A549 (cell line): ENCODE measurements around the gene GMDS. TPM values are rescaled to one million over a fixed set of nuclear protein-coding genes. Genes with fewer than 3 reads are reported as not detected.

Experiments
- ATAC-seq, 2 experiments: fragments of 200-7000 bp in 1 of 2; fragments of >200 bp in 1 of 2; cut with Nextera tagmentation in 1 of 2; cut with Tn5 transposase in 1 of 2; 3 replicates each; pipeline versions ENCODE4 v1.8.0 to v1.9.1; 2018 to 2020; ENCODE audit warnings: mild to moderate bottlenecking in 1 of 2, moderate library complexity in 1 of 2
- CTCF ChIA-PET: fragments of 300-600 bp; sonication (Branson Sonifier 250); formaldehyde crosslinking; extraction: SDS; loops from one replicate; lab custom pipeline; 2021; ENCODE audit warnings: antibody characterized with exemption, inconsistent platforms; lab: Yijun Ruan, JAX
- POLR2A ChIA-PET: fragments of 350-600 bp; formaldehyde crosslinking; extraction: SDS; loops from one replicate; lab custom pipeline; 2021; ENCODE audit warnings: antibody characterized with exemption, inconsistent platforms; lab: Yijun Ruan, JAX
- DNase-seq, 2 experiments: peaks; one replicate each; pipeline versions ENCODE4 v3.0.0 to v3.0.0-alpha.2; 2011 to 2016; ENCODE audit warnings: low read depth in 1 of 2, low spot score in 1 of 2
- FAIRE-seq: peaks from 2 replicates; lab custom pipeline; 2011; peaks lifted over from hg19 to GRCh38; lab: Jason Lieb, UNC
- H3K27ac ChIP-seq, 2 experiments: fragments of >200 bp; sonication (Bioruptor Twin); formaldehyde crosslinking; 3 replicates each; pipeline ENCODE4 v1.5.1; 2016 to 2017
- H3K4me1 ChIP-seq: fragments of >200 bp; sonication (Bioruptor Twin); formaldehyde crosslinking; 3 replicates; pipeline ENCODE4 v1.6.1; 2016
- H3K4me2 ChIP-seq: fragments of >200 bp; sonication (Bioruptor Twin); formaldehyde crosslinking; 3 replicates; pipeline ENCODE4 v1.6.1; 2016
- H3K4me3 ChIP-seq: fragments of >200 bp; sonication (Bioruptor Twin); formaldehyde crosslinking; 3 replicates; pipeline ENCODE4 v1.5.1; 2016
- H3K9me3 ChIP-seq: fragments of >200 bp; sonication (Bioruptor Twin); formaldehyde crosslinking; 3 replicates; pipeline ENCODE4 v1.6.1; 2016
- CBX2 ChIP-seq: fragments of 200-600 bp; sonication (generic); IDR thresholded peaks from 2 replicates; pipeline ENCODE4 v1.6.1; 2016; ENCODE audit warnings: low read depth, mild to moderate bottlenecking, borderline replicate concordance
- CHD2 ChIP-seq: fragments of 150-350 bp; IDR thresholded peaks from 2 replicates; pipeline ENCODE4 v1.6.1; 2014; ENCODE audit warnings: low read length; ENCODE audit not compliant: partially characterized antibody
- EHF ChIP-seq: fragments of 250-450 bp; sonication (Bioruptor Pico); IDR thresholded peaks from 2 replicates; pipeline ENCODE4 v1.5.0; 2020; ENCODE audit warnings: mild to moderate bottlenecking
- EHMT2 ChIP-seq: fragments of 200-600 bp; sonication (generic); IDR thresholded peaks from 2 replicates; pipeline ENCODE4 v1.6.1; 2016; ENCODE audit warnings: antibody characterized with exemption, low read depth, mild to moderate bottlenecking, moderate library complexity
- FOXS1 ChIP-seq: fragments of 250-450 bp; sonication (Bioruptor Pico); IDR thresholded peaks from 2 replicates; pipeline ENCODE4 v1.5.0; 2020; ENCODE audit warnings: mild to moderate bottlenecking, moderate library complexity
- HDAC2 ChIP-seq: fragments of 200-600 bp; sonication (generic); IDR thresholded peaks from 2 replicates; pipeline ENCODE4 v1.6.1; 2016
- HEYL ChIP-seq: fragments of 250-450 bp; sonication (Bioruptor Pico); IDR thresholded peaks from 2 replicates; pipeline ENCODE4 v1.8.0; 2021; ENCODE audit warnings: mild to moderate bottlenecking, moderate library complexity
- JUNB ChIP-seq: fragments of >200 bp; sonication (Bioruptor Twin); formaldehyde crosslinking; IDR thresholded peaks from 2 replicates; pipeline ENCODE4 v1.6.1; 2016
- KDM5A ChIP-seq: fragments of 200-600 bp; sonication (generic); IDR thresholded peaks from 2 replicates; pipeline ENCODE4 v1.6.1; 2016; ENCODE audit warnings: antibody characterized with exemption, mild to moderate bottlenecking
- MAFK ChIP-seq: fragments of 450-650 bp; IDR thresholded peaks from 2 replicates; pipeline ENCODE4 v1.6.1; 2014; ENCODE audit not compliant: partially characterized antibody
- NR3C1 ChIP-seq: fragments of >200 bp; sonication (Bioruptor Twin); formaldehyde crosslinking; IDR thresholded peaks from 3 replicates; pipeline ENCODE4 v1.6.1; 2017
- PBX3 ChIP-seq: IDR thresholded peaks from 2 replicates; pipeline ENCODE4 v1.6.1; 2012
- RCOR1 ChIP-seq: fragments of 150-350 bp; IDR thresholded peaks from 2 replicates; pipeline ENCODE4 v1.6.1; 2014; ENCODE audit warnings: antibody characterized with exemption, low read length, low read depth
- SMC3 ChIP-seq: fragments of >200 bp; sonication (Bioruptor Twin); formaldehyde crosslinking; IDR thresholded peaks from 3 replicates; pipeline ENCODE4 v1.6.1; 2018; ENCODE audit warnings: inconsistent platforms
- TFCP2L1 ChIP-seq: fragments of 250-450 bp; sonication (Bioruptor Pico); IDR thresholded peaks from 2 replicates; pipeline ENCODE4 v1.5.0; 2021; ENCODE audit warnings: mild to moderate bottlenecking
- TP53 ChIP-seq: fragments of 250-450 bp; sonication (Bioruptor Pico); IDR thresholded peaks from 2 replicates; pipeline ENCODE4 v1.5.0; 2021; ENCODE audit warnings: mild to moderate bottlenecking, moderate library complexity
- ZSCAN20 ChIP-seq: fragments of 250-450 bp; sonication (Bioruptor Pico); IDR thresholded peaks from 2 replicates; pipeline ENCODE4 v1.8.0; 2022; ENCODE audit warnings: mild to moderate bottlenecking, moderate library complexity
- WGBS: methylation state at CpG from one replicate; pipeline ENCODE4 v1.1.6; 2017; ENCODE audit errors: missing lambda C conversion rate; 5-methylcytosine and 5-hydroxymethylcytosine counted together
- polyA plus RNA-seq, 4 experiments: library from polyadenylated mRNA; depleted of rRNA in 3 of 4; stranded (reverse); fragments of >200 nt; fragmentation: RNase III in 1 of 4; extraction: RNeasy Plus Mini Kit Qiagen cat#74134 plus additional on column Dnase treatment in 1 of 4; gene quantifications; 2 replicates in 3 of 4; 3 replicates in 1 of 4; pipeline ENCODE4 v1.2.3, GENCODE V29; 2011 to 2017
- TF ChIP-seq, protein P1 (sequence below): fragments of 450-650 bp; IDR thresholded peaks from 2 replicates; pipeline ENCODE4 v1.6.1; 2014; ENCODE audit warnings: antibody characterized with exemption
- TF ChIP-seq, protein P2 (sequence below): fragments of >200 bp; sonication (Bioruptor Twin); formaldehyde crosslinking; IDR thresholded peaks from 2 replicates; pipeline ENCODE4 v1.6.1; 2016
- TF ChIP-seq, protein P3 (sequence below): fragments of 150-350 bp; IDR thresholded peaks from 2 replicates; pipeline ENCODE4 v1.6.1; 2014; ENCODE audit warnings: low read depth, mild to moderate bottlenecking, low read length
- TF ChIP-seq, protein P4 (sequence below): fragments of 250-450 bp; sonication (Bioruptor Pico); IDR thresholded peaks from 2 replicates; pipeline ENCODE4 v1.5.0; 2021; ENCODE audit warnings: mild to moderate bottlenecking, moderate library complexity, borderline replicate concordance

The GMDS gene
- polyA plus RNA-seq, 2 of the 4 experiments (the other 2 are of a cell fraction), result 9.9 to 12.4 TPM

GRCh38 chr6:1765160-1765903 lies 480.1 kb downstream of the GMDS start:
- no peak for TF ChIP-seq TFCP2L1 (CRISPR knock-in tag)
- FAIRE-seq (no peak), ATAC-seq (no peak), DNase-seq (no peak)
- POLR2A ChIA-PET, result no interaction called here
- WGBS, result 89% methylated on average over 17 of the region's 17 CpGs
- Histone ChIP-seq H3K27ac (no peak overlapping the region), H3K9me3 (no peaks in the 10 kb centered on the region), H3K4me3 (no peak overlapping the region), H3K4me1 (peaks cover 8% of the 10 kb centered on the region), H3K4me2 (no peak overlapping the region)
- CTCF ChIA-PET, result interaction anchor here (0.7 kb wide), 1 partner anchor 12 kb away, joined by 3 read pairs; no protein-coding TSS in a partner anchor

- H3K4me1 ChIP-seq, result peaks cover 8% of the 10 kb centered on the region
- no peak for DNase-seq
- TF ChIP-seq MAFK (no peak), HDAC2 (no peak), SMC3 (no peak), CHD2 (no peak), KDM5A (no peak), JUNB (no peak), RCOR1 (no peak), CBX2 (no peak), HEYL (CRISPR knock-in tag) (no peak), EHF (CRISPR knock-in tag) (no peak), EHMT2 (no peak)
- TF ChIP-seq, protein P1, sequence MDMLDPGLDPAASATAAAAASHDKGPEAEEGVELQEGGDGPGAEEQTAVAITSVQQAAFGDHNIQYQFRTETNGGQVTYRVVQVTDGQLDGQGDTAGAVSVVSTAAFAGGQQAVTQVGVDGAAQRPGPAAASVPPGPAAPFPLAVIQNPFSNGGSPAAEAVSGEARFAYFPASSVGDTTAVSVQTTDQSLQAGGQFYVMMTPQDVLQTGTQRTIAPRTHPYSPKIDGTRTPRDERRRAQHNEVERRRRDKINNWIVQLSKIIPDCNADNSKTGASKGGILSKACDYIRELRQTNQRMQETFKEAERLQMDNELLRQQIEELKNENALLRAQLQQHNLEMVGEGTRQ, result no peak
- TF ChIP-seq, all 56 proteins: peak for 0
- ChIA-PET CTCF (interaction anchor here (0.6 kb wide), 1 partner anchor 22 kb away, joined by 3 read pairs; no protein-coding TSS in a partner anchor), POLR2A (no interaction called here)
- Histone ChIP-seq H3K4me3 (no peak overlapping the region), H3K27ac (no peak overlapping the region), H3K4me2 (no peak overlapping the region), H3K9me3 (no peaks in the 10 kb centered on the region)
- FAIRE-seq (no peak), ATAC-seq (no peak)
- WGBS, result 87% methylated on average over 9 of the region's 9 CpGs
Measured at GRCh38 chr6:1764397-1764987, 480.9 kb downstream of the GMDS start.

DNA sequence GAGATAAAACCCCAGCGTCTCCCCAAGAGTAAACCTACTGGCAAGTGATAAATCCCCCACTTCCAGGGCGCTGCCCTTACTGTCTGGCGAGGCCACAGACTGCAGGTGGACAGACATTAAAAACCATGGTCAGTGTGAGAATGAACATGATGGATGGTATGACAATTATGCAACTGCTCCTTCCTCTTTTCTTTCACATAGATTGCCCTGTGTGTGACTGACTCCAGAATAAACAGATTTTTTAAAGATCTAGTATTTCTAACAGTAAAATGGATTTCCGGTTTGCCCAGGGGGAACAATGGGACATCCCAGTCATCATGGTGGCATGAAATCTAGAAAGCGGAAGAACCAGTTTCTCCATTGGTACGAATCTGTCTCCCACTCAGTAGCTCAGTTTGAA lies 482.0 kb downstream of the GMDS start:
- ChIA-PET POLR2A (no interaction called here), CTCF (no interaction called here)
- no peak overlapping the region for H3K27ac ChIP-seq
- ATAC-seq, result no peak
- TF ChIP-seq ZSCAN20 (no peak), FOXS1 (no peak), PBX3 (no peak), TP53 (CRISPR knock-in tag) (no peak), EHF (CRISPR knock-in tag) (no peak), NR3C1 (no peak), EHMT2 (no peak)
- TF ChIP-seq, protein P2, sequence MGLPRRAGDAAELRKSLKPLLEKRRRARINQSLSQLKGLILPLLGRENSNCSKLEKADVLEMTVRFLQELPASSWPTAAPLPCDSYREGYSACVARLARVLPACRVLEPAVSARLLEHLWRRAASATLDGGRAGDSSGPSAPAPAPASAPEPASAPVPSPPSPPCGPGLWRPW, result no peak
- TF ChIP-seq, protein P3, sequence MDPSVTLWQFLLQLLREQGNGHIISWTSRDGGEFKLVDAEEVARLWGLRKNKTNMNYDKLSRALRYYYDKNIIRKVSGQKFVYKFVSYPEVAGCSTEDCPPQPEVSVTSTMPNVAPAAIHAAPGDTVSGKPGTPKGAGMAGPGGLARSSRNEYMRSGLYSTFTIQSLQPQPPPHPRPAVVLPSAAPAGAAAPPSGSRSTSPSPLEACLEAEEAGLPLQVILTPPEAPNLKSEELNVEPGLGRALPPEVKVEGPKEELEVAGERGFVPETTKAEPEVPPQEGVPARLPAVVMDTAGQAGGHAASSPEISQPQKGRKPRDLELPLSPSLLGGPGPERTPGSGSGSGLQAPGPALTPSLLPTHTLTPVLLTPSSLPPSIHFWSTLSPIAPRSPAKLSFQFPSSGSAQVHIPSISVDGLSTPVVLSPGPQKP, result no peak
- TF ChIP-seq, protein P4, sequence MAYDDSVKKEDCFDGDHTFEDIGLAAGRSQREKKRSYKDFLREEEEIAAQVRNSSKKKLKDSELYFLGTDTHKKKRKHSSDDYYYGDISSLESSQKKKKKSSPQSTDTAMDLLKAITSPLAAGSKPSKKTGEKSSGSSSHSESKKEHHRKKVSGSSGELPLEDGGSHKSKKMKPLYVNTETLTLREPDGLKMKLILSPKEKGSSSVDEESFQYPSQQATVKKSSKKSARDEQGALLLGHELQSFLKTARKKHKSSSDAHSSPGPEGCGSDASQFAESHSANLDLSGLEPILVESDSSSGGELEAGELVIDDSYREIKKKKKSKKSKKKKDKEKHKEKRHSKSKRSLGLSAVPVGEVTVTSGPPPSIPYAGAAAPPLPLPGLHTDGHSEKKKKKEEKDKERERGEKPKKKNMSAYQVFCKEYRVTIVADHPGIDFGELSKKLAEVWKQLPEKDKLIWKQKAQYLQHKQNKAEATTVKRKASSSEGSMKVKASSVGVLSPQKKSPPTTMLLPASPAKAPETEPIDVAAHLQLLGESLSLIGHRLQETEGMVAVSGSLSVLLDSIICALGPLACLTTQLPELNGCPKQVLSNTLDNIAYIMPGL (CRISPR knock-in tag), result no peak
- FAIRE-seq, result no peak
- DNase-seq, result no peak
- no peak overlapping the region for H3K4me3 ChIP-seq
- WGBS, result 86% methylated on average over 6 of the region's 6 CpGs
- H3K9me3 ChIP-seq, result no peaks in the 10 kb centered on the region
- peaks cover 8% of the 10 kb centered on the region for H3K4me1 ChIP-seq
- H3K4me2 ChIP-seq, result no peak overlapping the region
